Adrenal gland (tissue), 12 donors: ENCODE data around the gene MRGPRF. TPM values are rescaled to one million over a fixed set of nuclear protein-coding genes. Genes with fewer than 3 reads are reported as not detected.

Experiments used
- DNase-seq, 7 donors: peaks; one replicate each; pipeline ENCODE4 v3.0.0-alpha.2; 2019 to 2020
- H3K27ac ChIP-seq, 5 donors: fragments of 200-600 bp; sonication (generic) in 4 of 5; 1 replicate in 3 of 5; 2 replicates in 2 of 5; pipeline versions ENCODE4 v1.5.1 to v1.8.0; 2016 to 2020; ENCODE audit warnings: mild to moderate bottlenecking in 1 of 5
- H3K27me3 ChIP-seq: fragments of 200-600 bp; 2 replicates; pipeline ENCODE4 v1.8.0; 2021
- H3K36me3 ChIP-seq, 2 donors: fragments of 200-600 bp; replicated peaks in 1 of 2; 1 replicate in 1 of 2; 2 replicates in 1 of 2; pipeline versions ENCODE4 v1.5.1 to v1.8.0; 2018 to 2022
- H3K4me1 ChIP-seq, 2 donors: fragments of 200-600 bp; replicated peaks in 1 of 2; 1 replicate in 1 of 2; 2 replicates in 1 of 2; pipeline versions ENCODE4 v1.5.1 to v1.8.0; 2018 to 2021
- H3K4me3 ChIP-seq, 4 donors: fragments of 200-600 bp; sonication (generic) in 3 of 4; one replicate each; pipeline ENCODE4 v1.5.1; 2016 to 2018
- H3K9me3 ChIP-seq, 3 donors: fragments of 200-600 bp; sonication (generic) in 1 of 3; replicated peaks in 1 of 3; 1 replicate in 2 of 3; 2 replicates in 1 of 3; pipeline versions ENCODE4 v1.5.1 to v1.8.0; 2016 to 2021
- POLR2A ChIP-seq, 2 donors: fragments of 450-650 bp; IDR thresholded peaks; one replicate each; pipeline ENCODE4 v1.6.1; 2017; ENCODE audit warnings: antibody characterized with exemption in 2 of 2, mild to moderate bottlenecking in 2 of 2, moderate library complexity in 1 of 2
- WGBS, 4 donors: extraction: QIAGEN DNeasy Blood & Tissue Kit in 2 of 4; methylation state at CpG; one replicate each; pipeline versions ENCODE4 v1.1.5 to v1.1.7; 2013 to 2017; 5-methylcytosine and 5-hydroxymethylcytosine counted together
- intact Hi-C, 2 donors: fragments of 100-400 bp; cut with DNase I; formaldehyde crosslinking; loops; one replicate each; pipeline versions ENCODE4 v1.14.1 to v1.15.0; 2022 to 2023
- polyA plus RNA-seq, 3 donors: library from polyadenylated mRNA; stranded (reverse); fragments of 200-250 nt in 2 of 3; fragments of 350-450 nt in 1 of 3; fragmentation: Illumina TruSeq in 1 of 3; extraction: RNeasy Lipid Tissue Mini Kit (QIAGEN cat#74804) in 1 of 3; gene quantifications; one replicate each; pipeline ENCODE4 v1.2.3, GENCODE V29; 2013 to 2014
- total RNA-seq, 9 donors: library from RNA; depleted of rRNA in 4 of 9; stranded (reverse); fragments of >200 nt in 4 of 9; fragments of 120-200 nt in 1 of 9; fragmentation: NEBNext Ultra II Directional in 1 of 9; extraction: Animal tissue kit (Norgen Biotek cat#: 25700) in 1 of 9; gene quantifications; one replicate each; pipeline versions ENCODE4 v1.1.0 to v1.2.4, GENCODE V29; 2013 to 2023
- TF ChIP-seq, protein P1 (sequence below), 6 experiments: fragments of 450-650 bp in 4 of 6; fragments of 200-600 bp in 2 of 6; sonication (generic) in 1 of 6; IDR thresholded peaks; 1 replicate in 5 of 6; 2 replicates in 1 of 6; pipeline versions ENCODE4 v1.5.1 to v1.8.0; 2016 to 2021; ENCODE audit warnings: antibody characterized with exemption in 6 of 6, mild to moderate bottlenecking in 2 of 6, moderate library complexity in 1 of 6
- donor health status: healthy with polysubstance abuse.
- donor health status: Bipolar disorder and iron deficiency.
- donor health status: DM: yes; HTN: yes; CAD: no.
- donor health status: DM: no; HTN: no; CAD: no.
- donor health status: DM: no; HTN: no; CAD: no.
- donor health status: DM: yes; HTN: yes; CAD: no.

MRGPRF gene
- total and polyA plus RNA-seq, 12 donors, result 0.33 to 14.6 (median 4.3) TPM

- TF ChIP-seq, protein P1, sequence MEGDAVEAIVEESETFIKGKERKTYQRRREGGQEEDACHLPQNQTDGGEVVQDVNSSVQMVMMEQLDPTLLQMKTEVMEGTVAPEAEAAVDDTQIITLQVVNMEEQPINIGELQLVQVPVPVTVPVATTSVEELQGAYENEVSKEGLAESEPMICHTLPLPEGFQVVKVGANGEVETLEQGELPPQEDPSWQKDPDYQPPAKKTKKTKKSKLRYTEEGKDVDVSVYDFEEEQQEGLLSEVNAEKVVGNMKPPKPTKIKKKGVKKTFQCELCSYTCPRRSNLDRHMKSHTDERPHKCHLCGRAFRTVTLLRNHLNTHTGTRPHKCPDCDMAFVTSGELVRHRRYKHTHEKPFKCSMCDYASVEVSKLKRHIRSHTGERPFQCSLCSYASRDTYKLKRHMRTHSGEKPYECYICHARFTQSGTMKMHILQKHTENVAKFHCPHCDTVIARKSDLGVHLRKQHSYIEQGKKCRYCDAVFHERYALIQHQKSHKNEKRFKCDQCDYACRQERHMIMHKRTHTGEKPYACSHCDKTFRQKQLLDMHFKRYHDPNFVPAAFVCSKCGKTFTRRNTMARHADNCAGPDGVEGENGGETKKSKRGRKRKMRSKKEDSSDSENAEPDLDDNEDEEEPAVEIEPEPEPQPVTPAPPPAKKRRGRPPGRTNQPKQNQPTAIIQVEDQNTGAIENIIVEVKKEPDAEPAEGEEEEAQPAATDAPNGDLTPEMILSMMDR (IDR thresholded peaks at IDR 0.05), result no peak
- no peak for TF ChIP-seq POLR2A (IDR thresholded peaks at IDR 0.05)
- no peak for DNase-seq
- WGBS, 4 donors, result 70 to 87% (median 82%) methylated on average over 7 to 8 of the region's 8 CpGs
- H3K4me1 ChIP-seq, result no peaks in the 10 kb centered on the region
- no peak overlapping the region for H3K4me3 ChIP-seq
- intact Hi-C loops, result no loop called here
- H3K36me3 ChIP-seq, result no peaks in the 10 kb centered on the region
- no peaks in the 10 kb centered on the region for H3K9me3 ChIP-seq
- no peak overlapping the region for H3K27ac ChIP-seq
- H3K27me3 ChIP-seq, result no peaks in the 10 kb centered on the region
These were observed 42.0 kb downstream of the MRGPRF start for GRCh38 chr11:68970921-68971636.

- no peaks in the 10 kb centered on the region for H3K36me3 ChIP-seq
- no peaks in the 10 kb centered on the region for H3K27me3 ChIP-seq
- H3K9me3 ChIP-seq, result no peaks in the 10 kb centered on the region
- H3K4me3 ChIP-seq, result no peak overlapping the region
- TF ChIP-seq POLR2A (IDR thresholded peaks at IDR 0.05), result no peak
- no peaks in the 10 kb centered on the region for H3K4me1 ChIP-seq
- WGBS, 4 donors, result 58 to 67% (median 61%) methylated on average over 8 of the region's 8 CpGs
- intact Hi-C loops, result no loop called here
- H3K27ac ChIP-seq, result no peak overlapping the region
- no peak for DNase-seq
These were observed 43.7 kb downstream of the MRGPRF start for GRCh38 chr11:68969386-68969785.

GRCh38 chr11:68968306-68969250 lies 44.5 kb downstream of the MRGPRF start:
- intact Hi-C loops, result no loop called here
- no peak overlapping the region for H3K27ac ChIP-seq

DNA sequence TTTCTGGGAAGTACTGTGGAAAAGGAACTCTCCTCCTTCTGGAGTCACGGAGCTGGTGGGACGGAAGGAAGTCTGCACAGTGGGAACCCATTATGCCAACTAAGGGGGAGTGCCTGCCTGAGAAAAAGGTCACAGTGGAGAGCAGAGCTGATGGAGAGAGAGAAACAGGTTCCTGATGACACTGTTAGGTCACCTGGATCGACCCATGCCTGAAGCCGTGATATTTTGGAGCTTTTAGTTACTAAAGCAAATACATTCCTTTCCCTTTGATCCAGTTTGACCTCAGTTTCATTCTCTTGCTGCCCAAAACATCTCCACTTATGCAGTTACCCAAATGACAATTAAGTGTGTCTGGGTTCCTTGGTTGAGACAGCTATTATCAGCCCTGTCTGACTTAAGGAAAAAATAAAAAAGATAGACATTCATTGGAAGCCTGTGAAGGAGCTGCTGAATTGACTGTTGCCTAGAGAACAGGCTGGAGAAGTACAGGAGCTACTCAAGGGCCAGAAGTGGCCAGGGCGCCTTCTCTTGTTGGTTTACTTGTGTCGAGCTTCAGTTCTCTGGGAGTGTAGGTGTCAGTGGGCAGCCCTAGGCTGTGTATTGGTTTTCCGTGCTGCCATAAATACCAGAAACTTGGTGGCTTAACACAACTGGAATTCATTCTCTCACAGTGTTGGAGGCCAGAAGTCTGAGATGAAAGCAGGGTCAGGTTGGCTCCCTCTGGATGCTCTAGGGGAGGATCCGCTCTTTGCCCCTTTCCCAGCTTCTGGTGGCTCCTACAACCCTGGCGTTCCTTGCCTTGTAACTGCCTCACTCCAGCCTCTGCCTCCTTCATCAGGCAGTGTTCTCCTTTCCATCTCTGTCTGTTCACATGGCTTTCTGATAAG lies 45.9 kb downstream of the MRGPRF start:
- DNase-seq, result peak in 1 of 7 donors; percentile 1
- Histone ChIP-seq H3K4me3 (no peak overlapping the region), H3K4me1 (no peaks in the 10 kb centered on the region), H3K9me3 (no peaks in the 10 kb centered on the region), H3K36me3 (no peaks in the 10 kb centered on the region), H3K27me3 (no peaks in the 10 kb centered on the region), H3K27ac (no peak overlapping the region)
- 87 to 91% (median 89%) methylated on average over 9 of the region's 9 CpGs for WGBS, 4 donors
- intact Hi-C loops, result no loop called here
- TF ChIP-seq, protein P1 (IDR thresholded peaks at IDR 0.05), result no peak
- TF ChIP-seq POLR2A (IDR thresholded peaks at IDR 0.05), result no peak

More at GRCh38 chr11:68968306-68969250, 44.5 kb downstream of the MRGPRF start:
- WGBS, 4 donors, result 70 to 79% (median 72%) methylated on average over 26 to 29 of the region's 29 CpGs
- no peak for DNase-seq
- no peaks in the 10 kb centered on the region for H3K9me3 ChIP-seq
- TF ChIP-seq, protein P1 (IDR thresholded peaks at IDR 0.05), result no peak
- TF ChIP-seq POLR2A (IDR thresholded peaks at IDR 0.05), result no peak
- H3K27me3 ChIP-seq, result no peaks in the 10 kb centered on the region
- H3K4me1 ChIP-seq, result no peaks in the 10 kb centered on the region
- no peaks in the 10 kb centered on the region for H3K36me3 ChIP-seq
- no peak overlapping the region for H3K4me3 ChIP-seq
